ENCODE results near the gene CACNA1A. TPM values are rescaled to one million over a fixed set of nuclear protein-coding genes. Genes with fewer than 3 reads are reported as not detected.

CACNA1A gene
- total RNA-seq, 4 donors from 2014 or later, result 0.33 to 0.75 (median 0.43) TPM

DNA sequence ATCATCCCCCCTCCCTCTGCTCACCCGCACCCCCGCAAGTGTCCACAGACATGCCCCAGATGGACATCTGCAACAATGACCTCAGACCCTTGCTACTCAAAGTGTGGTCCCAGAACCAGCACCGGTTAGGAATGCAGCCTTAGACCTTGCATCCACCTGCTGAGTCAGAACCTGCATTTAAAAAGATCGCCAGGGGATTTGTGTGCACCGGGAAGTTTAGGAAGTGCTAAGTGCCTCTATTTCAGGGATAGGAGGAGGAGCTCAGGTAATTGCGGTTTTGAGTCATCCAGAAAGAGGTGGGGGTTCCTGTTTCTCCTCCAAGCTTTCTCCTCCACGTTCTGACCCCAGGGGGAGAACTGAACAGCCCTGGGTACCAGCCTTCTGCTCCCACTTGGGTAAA, 46.2 kb downstream of the CACNA1A start:
- Histone ChIP-seq H3K4me3 (no peak overlapping the region), H3K4me1 (no peaks in the 10 kb centered on the region), H3K36me3 (no peaks in the 10 kb centered on the region), H3K27me3 (peaks cover 0 to 52% (median 0%) of the 10 kb centered on the region in 4 donors), H3K9me3 (no peaks in the 10 kb centered on the region), H3K27ac (replicated peaks in 1 of 4) (no peak overlapping the region)
- no peak for TF ChIP-seq POLR2AphosphoS5 (IDR thresholded peaks at IDR 0.05)
- TF ChIP-seq CTCF (IDR thresholded peaks at IDR 0.05), result no peak
- intact Hi-C loops (cut with DNase I), result no loop called here
- no peak for DNase-seq (ENCODE audit: extremely low spot score)
- WGBS, result 33% methylated on average over 7 of the region's 7 CpGs

- DNase-seq (ENCODE audit: extremely low spot score), result no peak
- intact Hi-C loops (cut with DNase I), result no loop called here
- Histone ChIP-seq H3K9me3 (no peaks in the 10 kb centered on the region), H3K4me1 (no peaks in the 10 kb centered on the region), H3K27ac (replicated peaks in 1 of 4) (no peak overlapping the region), H3K4me3 (no peak overlapping the region), H3K36me3 (no peaks in the 10 kb centered on the region), H3K27me3 (peaks cover 0 to 57% (median 0%) of the 10 kb centered on the region in 4 donors)
- 50% methylated on average over 10 of the region's 10 CpGs for WGBS
- TF ChIP-seq POLR2A (IDR thresholded peaks at IDR 0.05; ENCODE audit: low read depth) (no peak), POLR2AphosphoS5 (IDR thresholded peaks at IDR 0.05) (no peak), CTCF (IDR thresholded peaks at IDR 0.05) (no peak), EP300 (IDR thresholded peaks at IDR 0.05) (no peak)
These were observed 46.9 kb downstream of the CACNA1A start for GRCh38 chr19:13459351-13459750.

- Histone ChIP-seq H3K27ac (replicated peaks in 1 of 4) (no peak overlapping the region), H3K4me1 (no peaks in the 10 kb centered on the region), H3K27me3 (peaks cover 0 to 11% (median 0%) of the 10 kb centered on the region in 4 donors), H3K4me3 (no peak overlapping the region), H3K9me3 (peaks cover 0 to 43% (median 28%) of the 10 kb centered on the region in 4 donors), H3K36me3 (no peaks in the 10 kb centered on the region)
- no peak for TF ChIP-seq CTCF (IDR thresholded peaks at IDR 0.05)
- TF ChIP-seq POLR2A (IDR thresholded peaks at IDR 0.05; ENCODE audit: low read depth), result no peak
- no peak for TF ChIP-seq EP300 (IDR thresholded peaks at IDR 0.05)
- TF ChIP-seq POLR2AphosphoS5 (IDR thresholded peaks at IDR 0.05), result no peak
- WGBS, result 89% methylated on average over 4 of the region's 4 CpGs
- DNase-seq (ENCODE audit: extremely low spot score), result no peak
- intact Hi-C loops (cut with DNase I), result no loop called here
These were observed 54.8 kb downstream of the CACNA1A start for GRCh38 chr19:13451434-13451995.

DNA sequence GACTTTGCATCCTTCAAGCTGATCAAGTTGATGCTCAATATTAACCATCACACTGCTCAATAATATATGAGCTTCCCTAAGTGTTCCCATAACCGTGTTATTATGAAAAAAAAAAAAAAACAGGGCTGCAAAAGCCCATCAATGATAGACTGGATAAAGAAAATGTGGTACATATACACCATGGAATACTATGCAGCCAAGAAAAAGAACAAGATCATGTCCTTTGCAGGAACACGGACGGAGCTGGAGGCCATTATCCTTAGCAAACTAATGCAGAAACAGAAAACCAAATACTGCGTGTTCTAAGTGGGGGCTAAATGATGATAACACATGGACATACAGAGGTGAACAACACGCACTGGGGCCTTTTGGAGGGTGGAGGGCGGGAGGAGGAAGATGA, 58.3 kb downstream of the CACNA1A start:
- WGBS, result 85% methylated on average over 6 of the region's 6 CpGs
- no peaks in the 10 kb centered on the region for H3K4me1 ChIP-seq
- H3K27me3 ChIP-seq, result no peaks in the 10 kb centered on the region
- H3K27ac ChIP-seq (replicated peaks in 1 of 4), result no peak overlapping the region
- peaks cover 0 to 42% (median 28%) of the 10 kb centered on the region in 4 donors for H3K9me3 ChIP-seq
- no peaks in the 10 kb centered on the region for H3K36me3 ChIP-seq
- intact Hi-C loops (cut with DNase I), result no loop called here
- no peak for DNase-seq (ENCODE audit: extremely low spot score)
- H3K4me3 ChIP-seq, result no peak overlapping the region
- TF ChIP-seq CTCF (IDR thresholded peaks at IDR 0.05), result no peak
- no peak for TF ChIP-seq POLR2AphosphoS5 (IDR thresholded peaks at IDR 0.05)

All from esophagus muscularis mucosa (tissue), 4 donors.